A204.1 (cell line): ENCODE data around the gene TTC34.

ENCODE experiments used
- FAIRE-seq: peaks from 2 replicates; lab custom pipeline; 2012; peaks lifted over from hg19 to GRCh38; lab: Jason Lieb, UNC

TTC34 gene

GRCh38 chr1:2812939-2813653 is 11.6 kb upstream of the TTC34 start:
- FAIRE-seq = no peak

- FAIRE-seq = no peak
Measured at GRCh38 chr1:2812136-2812535, 10.6 kb upstream of the TTC34 start.

- no peak for FAIRE-seq
Measured at GRCh38 chr1:2811533-2811918, 10.0 kb upstream of the TTC34 start.

GRCh38 chr1:2810899-2811532 is 9.5 kb upstream of the TTC34 start:
- FAIRE-seq = no peak

GRCh38 chr1:2810281-2810680 is 8.8 kb upstream of the TTC34 start:
- FAIRE-seq = no peak

- FAIRE-seq = no peak
Measured at GRCh38 chr1:2809656-2810055, 8.2 kb upstream of the TTC34 start.

GRCh38 chr1:2808831-2809605 is 7.5 kb upstream of the TTC34 start:
- FAIRE-seq = no peak

GRCh38 chr1:2808386-2808705 is 6.9 kb upstream of the TTC34 start:
- FAIRE-seq = no peak

GRCh38 chr1:2807678-2808385 is 6.3 kb upstream of the TTC34 start:
- FAIRE-seq = no peak

GRCh38 chr1:2807036-2807435 is 5.5 kb upstream of the TTC34 start:
- no peak for FAIRE-seq

GRCh38 chr1:2806591-2806990 is 5.1 kb upstream of the TTC34 start:
- no peak for FAIRE-seq

GRCh38 chr1:2805801-2806430 is 4.4 kb upstream of the TTC34 start:
- no peak for FAIRE-seq

- no peak for FAIRE-seq
Measured at GRCh38 chr1:2804628-2805351, 3.3 kb upstream of the TTC34 start.

GRCh38 chr1:2803931-2804627 is 2.6 kb upstream of the TTC34 start:
- no peak for FAIRE-seq

GRCh38 chr1:2803086-2803930 is 1.8 kb upstream of the TTC34 start:
- no peak for FAIRE-seq

- FAIRE-seq = no peak
Measured at GRCh38 chr1:2802421-2802961, 998 bp upstream of the TTC34 start.

GRCh38 chr1:2801046-2801445 is 447 bp downstream of the TTC34 start:
- FAIRE-seq = no peak

GRCh38 chr1:2800664-2801045 is 838 bp downstream of the TTC34 start:
- no peak for FAIRE-seq

- FAIRE-seq = no peak
Measured at GRCh38 chr1:2799811-2800663, 1.5 kb downstream of the TTC34 start.
